Loucy (cell line): ENCODE measurements around the gene EHF.

ENCODE experiments used
- CTCF ChIP-seq: fragments of 200-600 bp; sonication (generic); conservative IDR thresholded peaks from 2 replicates; pipeline ENCODE4 v1.5.1; 2014; ENCODE audit warnings: mild to moderate bottlenecking, antibody characterized with exemption, low read length
- EZH2phosphoT487 ChIP-seq: fragments of 200-600 bp; IDR thresholded peaks from 2 replicates; pipeline ENCODE4 v1.6.1; 2018; ENCODE audit warnings: antibody characterized with exemption, mild to moderate bottlenecking, moderate library complexity, borderline replicate concordance

- TF ChIP-seq CTCF (no peak), EZH2phosphoT487 (no peak)
Observed at GRCh38 chr11:34679681-34680080, 58.8 kb downstream of the EHF start.
